K562 (cell line): Measurements from ENCODE around the gene SMCO4. TPM values are rescaled to one million over a fixed set of nuclear protein-coding genes. Genes with fewer than 3 reads are reported as not detected.
A peak's percentile ranks its signal among the peaks of the same experiment; 100 is the strongest.

Experiments used
- ARID3A ChIP-seq: IDR thresholded peaks from 2 replicates; pipeline ENCODE4 v1.6.1; 2012; ENCODE audit warnings: low read depth, low read length, improper control_type of control experiment, borderline replicate concordance
- BACH1 ChIP-seq: fragments of 200-800 bp; sonication (Bioruptor generic); IDR thresholded peaks from 2 replicates; pipeline ENCODE4 v1.6.1; 2016; ENCODE audit warnings: missing genetic modification characterization, missing compliant biosample characterization
- DIDO1 ChIP-seq: fragments of 450-650 bp; IDR thresholded peaks from 2 replicates; pipeline ENCODE4 v1.6.1; 2016; ENCODE audit warnings: low read depth, missing biosample characterization, missing genetic modification characterization
- GATAD2B ChIP-seq: fragments of 450-650 bp; IDR thresholded peaks from 2 replicates; pipeline ENCODE4 v1.6.1; 2017; ENCODE audit warnings: mild to moderate bottlenecking, borderline replicate concordance
- GTF2B ChIP-seq: IDR thresholded peaks from 2 replicates; pipeline ENCODE4 v1.6.1; 2011; ENCODE audit not compliant: insufficient read length; ENCODE audit errors: extremely low read depth
- GTF3C2 ChIP-seq: IDR thresholded peaks from 3 replicates; pipeline ENCODE4 v1.6.1; 2011; ENCODE audit warnings: borderline replicate concordance, mild to moderate bottlenecking, moderate library complexity; ENCODE audit not compliant: insufficient read length; ENCODE audit errors: extremely low read depth
- HMG20A ChIP-seq: fragments of 450-650 bp; formaldehyde crosslinking; conservative IDR thresholded peaks from 2 replicates; pipeline ENCODE4 v1.4.0; 2020; ENCODE audit warnings: mild to moderate bottlenecking, mixed read lengths
- KAT7 ChIP-seq: sonication (generic); formaldehyde crosslinking; IDR thresholded peaks from 2 replicates; pipeline ENCODE4 v1.8.0; 2022; ENCODE audit warnings: missing genetic modification reagents, mild to moderate bottlenecking, borderline replicate concordance
- MAZ ChIP-seq, 2 experiments: fragments of 450-650 bp in 1 of 2; sonication (generic) in 1 of 2; formaldehyde crosslinking; IDR thresholded peaks in 1 of 2; conservative IDR thresholded peaks in 1 of 2; 2 replicates each; pipeline versions ENCODE4 v1.4.0 to v1.5.0; 2020; ENCODE audit warnings: mild to moderate bottlenecking in 1 of 2, missing genetic modification reagents in 1 of 2
- MCM3 ChIP-seq: fragments of 450-650 bp; IDR thresholded peaks from 2 replicates; pipeline ENCODE4 v1.6.1; 2016
- NFE2L1 ChIP-seq: fragments of 450-650 bp; IDR thresholded peaks from 2 replicates; pipeline ENCODE4 v1.6.1; 2016; ENCODE audit warnings: missing genetic modification characterization, low read depth, mild to moderate bottlenecking, missing compliant biosample characterization, moderate library complexity, borderline replicate concordance
- STAG1 ChIP-seq: sonication (generic); formaldehyde crosslinking; IDR thresholded peaks from 2 replicates; pipeline ENCODE4 v1.5.0; 2020; ENCODE audit warnings: missing genetic modification reagents, borderline replicate concordance
- TAF9B ChIP-seq: fragments of 450-650 bp; IDR thresholded peaks from 2 replicates; pipeline ENCODE4 v1.6.1; 2018; ENCODE audit warnings: mild to moderate bottlenecking; ENCODE audit not compliant: partially characterized antibody
- TCF7 ChIP-seq: sonication (generic); IDR thresholded peaks from 2 replicates; pipeline ENCODE4 v1.6.1; 2016; ENCODE audit warnings: antibody characterized with exemption, borderline replicate concordance
- XRCC4 ChIP-seq: IDR thresholded peaks from one replicate; pipeline ENCODE4 v1.6.1; 2011; ENCODE audit not compliant: insufficient read depth, insufficient read length; ENCODE audit errors: extremely low read depth
- ZBTB1 ChIP-seq: sonication (generic); formaldehyde crosslinking; IDR thresholded peaks from 2 replicates; pipeline ENCODE4 v1.8.1; 2023; ENCODE audit warnings: missing genetic modification reagents, low read depth, mild to moderate bottlenecking, borderline replicate concordance
- ZBTB2 ChIP-seq: fragments of 450-650 bp; IDR thresholded peaks from 2 replicates; pipeline ENCODE4 v1.6.1; 2016; ENCODE audit warnings: antibody characterized with exemption
- ZBTB34 ChIP-seq: fragments of 250-450 bp; sonication (Bioruptor Pico); IDR thresholded peaks from 2 replicates; pipeline ENCODE4 v1.8.0; 2021; ENCODE audit warnings: mild to moderate bottlenecking, moderate library complexity
- ZNF445 ChIP-seq: fragments of 250-450 bp; sonication (Bioruptor Pico); IDR thresholded peaks from 2 replicates; pipeline ENCODE4 v1.4.0; 2020; ENCODE audit warnings: low read depth, mild to moderate bottlenecking, moderate library complexity
- polyA plus RNA-seq, 8 experiments: library from polyadenylated mRNA; depleted of rRNA in 4 of 8; stranded (reverse) in 5 of 8; unstranded in 3 of 8; fragments of >200 nt; fragmentation: Nextera tagmentation in 2 of 8; fragmentation: Illumina TruSeq in 1 of 8; extraction: Ambion mirVana in 2 of 8; extraction: Trizol in 1 of 8; gene quantifications; 2 replicates each; pipeline versions ENCODE4 v1.2.1 to v1.2.3, GENCODE V29; 2011 to 2014; ENCODE audit warnings: inconsistent platforms in 1 of 8, missing spikeins in 1 of 8
- total RNA-seq, 7 experiments: library from RNA; depleted of rRNA in 6 of 7; stranded (reverse); fragments of >200 nt in 6 of 7; fragmentation: Illumina TruSeq in 2 of 7; extraction: Trizol in 2 of 7; gene quantifications; 2 replicates each; pipeline versions ENCODE4 v1.2.1 to v1.2.3, GENCODE V29; 2011 to 2021; ENCODE audit warnings: low replicate concordance in 1 of 7

SMCO4 gene
- total and polyA plus RNA-seq, 9 of the 15 experiments (the other 6 are each of a cell fraction or from before 2014, with no cell fraction given): 1.8 to 27.8 (median 15.3) TPM

GRCh38 chr11:93543292-93543977 is at the start of gene SMCO4 (continued):
- TF ChIP-seq BACH1 (tag): no peak
- no peak for TF ChIP-seq ZBTB1 (CRISPR knock-in tag)
- no peak for TF ChIP-seq MCM3
- TF ChIP-seq MAZ (CRISPR knock-in tag; conservative IDR thresholded peaks at IDR 0.05 in 1 of 2, IDR thresholded peaks at IDR 0.05 in 1 of 2): peak; percentile 90 to 97
- 0 out of 2 replicates have a peak, but pooled peaks have one; percentile 49 for TF ChIP-seq ZBTB2
- peak; percentile 38; the same call in 1 of the 2 replicates for TF ChIP-seq STAG1
- TF ChIP-seq ZBTB34 (CRISPR knock-in tag): no peak
- TF ChIP-seq GTF2B: no peak
- TF ChIP-seq HMG20A: no peak
- TF ChIP-seq NFE2L1 (tag): no peak
- TF ChIP-seq DIDO1 (tag): no peak
- no peak for TF ChIP-seq TAF9B
- TF ChIP-seq KAT7 (CRISPR knock-in tag): 0 out of 2 replicates have a peak, but pooled peaks have one; percentile 62
- TF ChIP-seq TCF7: peak; percentile 23; the same call in 1 of the 2 replicates
- TF ChIP-seq GTF3C2: peak; percentile 68
- TF ChIP-seq GATAD2B: no peak
- TF ChIP-seq ZNF445: no peak
- no peak for TF ChIP-seq XRCC4
- TF ChIP-seq ARID3A: no peak
